ENCODE results near the gene RELCH. TPM values are rescaled to one million over a fixed set of nuclear protein-coding genes. Genes with fewer than 3 reads are reported as not detected.

Gene RELCH
- total and polyA plus RNA-seq, 2 of the 13 experiments (the other 11 are each of a cell fraction or from before 2014, with no cell fraction given), result 5.6 to 31.7 TPM

DNA sequence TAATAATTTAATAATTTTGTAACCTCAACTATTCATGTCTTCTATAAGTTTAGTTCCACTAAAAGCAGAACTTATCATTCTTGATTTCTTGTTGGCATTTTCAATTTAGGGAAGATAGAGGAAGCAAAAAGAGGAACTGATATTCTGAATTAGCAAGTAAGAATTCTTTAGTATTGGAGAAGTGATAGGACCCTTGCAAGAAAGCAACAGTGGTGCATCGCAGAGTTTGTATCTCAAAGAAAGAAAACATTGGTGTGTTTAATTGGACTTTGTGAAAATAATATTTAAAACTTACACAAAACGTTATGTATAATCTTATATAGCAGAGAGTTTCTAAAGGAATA lies 101.6 kb downstream of the RELCH start:
- peaks cover 32% of the 10 kb centered on the region for H3K4me1 ChIP-seq (ENCODE audit: insufficient read depth, low read length)
- in situ Hi-C loops (cut with HindIII; ENCODE audit: extremely low pct_ligation_motif_present, low pct_unique_long_range_greater_than_20kb) (no loop called here), intact Hi-C loops (cut with micrococcal nuclease; ENCODE audit: unreplicated experiment) (no loop called here)
- H2AFZ ChIP-seq (ENCODE audit: low read length), result no peak overlapping the region
- no peaks in the 10 kb centered on the region for H4K20me1 ChIP-seq (ENCODE audit: insufficient read depth, low read length)
- BruUV-seq (replicated peaks), result no TSS peak
- H3K27me3 ChIP-seq (ENCODE audit: control insufficient read depth in 1 of 2, insufficient read depth in 2 of 2, low read length in 2 of 2), result no peaks in the 10 kb centered on the region
- no peak overlapping the region for H3K9ac ChIP-seq (ENCODE audit: insufficient read depth, low read depth, low read length)
- no peak overlapping the region for H3K27ac ChIP-seq (ENCODE audit: extremely low read length, insufficient read depth, low read length)
- no peak overlapping the region for H3K4me3 ChIP-seq (replicated peaks in 1 of 3; ENCODE audit: insufficient read depth in 1 of 3, low read depth in 2 of 3, low read length in 3 of 3)
- DNase-seq (ENCODE audit: low spot score) (no peak), FAIRE-seq (no peak), ATAC-seq (no peak)
- H3K79me2 ChIP-seq (ENCODE audit: insufficient read depth, low read length), result no peaks in the 10 kb centered on the region
- H3K4me2 ChIP-seq (ENCODE audit: low read depth, low read length), result no peak overlapping the region
- TF ChIP-seq ZFP36 (IDR thresholded peaks at IDR 0.05; ENCODE audit: borderline replicate concordance, low read depth, low read length, partially characterized antibody), result no peak
- TF ChIP-seq ZKSCAN8 (CRISPR knock-in tag; IDR thresholded peaks at IDR 0.05; ENCODE audit: borderline replicate concordance), result no peak
- TF ChIP-seq, protein P1, sequence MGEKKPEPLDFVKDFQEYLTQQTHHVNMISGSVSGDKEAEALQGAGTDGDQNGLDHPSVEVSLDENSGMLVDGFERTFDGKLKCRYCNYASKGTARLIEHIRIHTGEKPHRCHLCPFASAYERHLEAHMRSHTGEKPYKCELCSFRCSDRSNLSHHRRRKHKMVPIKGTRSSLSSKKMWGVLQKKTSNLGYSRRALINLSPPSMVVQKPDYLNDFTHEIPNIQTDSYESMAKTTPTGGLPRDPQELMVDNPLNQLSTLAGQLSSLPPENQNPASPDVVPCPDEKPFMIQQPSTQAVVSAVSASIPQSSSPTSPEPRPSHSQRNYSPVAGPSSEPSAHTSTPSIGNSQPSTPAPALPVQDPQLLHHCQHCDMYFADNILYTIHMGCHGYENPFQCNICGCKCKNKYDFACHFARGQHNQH (CRISPR knock-in tag; IDR thresholded peaks at IDR 0.05), result no peak
- TF ChIP-seq SP4 (CRISPR knock-in tag; IDR thresholded peaks at IDR 0.05), result no peak
- TF ChIP-seq PCBP1 (IDR thresholded peaks at IDR 0.05; ENCODE audit: borderline replicate concordance, low read depth, low read length), result no peak
- no peak for TF ChIP-seq CC2D1A (CRISPR knock-in tag; IDR thresholded peaks at IDR 0.05)
- TF ChIP-seq XBP1 (CRISPR knock-in tag; IDR thresholded peaks at IDR 0.05), result no peak
- no peak for TF ChIP-seq PPARG (CRISPR knock-in tag; conservative IDR thresholded peaks at IDR 0.05)
- TF ChIP-seq PBX2 (CRISPR knock-in tag; IDR thresholded peaks at IDR 0.05), result no peak
- peaks cover 0 to 12% of the 10 kb centered on the region in 2 experiments; a peak in 3 of 5 replicates for H3K36me3 ChIP-seq (replicated peaks in 1 of 2; ENCODE audit: control insufficient read depth in 1 of 2, insufficient read depth in 2 of 2, low read length in 2 of 2)
- POLR2A ChIA-PET, result no interaction called here
- no peaks in the 10 kb centered on the region for H3K9me3 ChIP-seq (ENCODE audit: low read length)
- 95% methylated on average over 2 of the region's 2 CpGs for WGBS (ENCODE audit: low lambda C conversion rate)
- CTCF ChIA-PET (ENCODE audit: low intra/inter-chr PET ratio, low total read pairs), result no interaction called here
